ENCODE results near the gene DQX1. TPM values are rescaled to one million over a fixed set of nuclear protein-coding genes. Genes with fewer than 3 reads are reported as not detected.

Gene DQX1, protein sequence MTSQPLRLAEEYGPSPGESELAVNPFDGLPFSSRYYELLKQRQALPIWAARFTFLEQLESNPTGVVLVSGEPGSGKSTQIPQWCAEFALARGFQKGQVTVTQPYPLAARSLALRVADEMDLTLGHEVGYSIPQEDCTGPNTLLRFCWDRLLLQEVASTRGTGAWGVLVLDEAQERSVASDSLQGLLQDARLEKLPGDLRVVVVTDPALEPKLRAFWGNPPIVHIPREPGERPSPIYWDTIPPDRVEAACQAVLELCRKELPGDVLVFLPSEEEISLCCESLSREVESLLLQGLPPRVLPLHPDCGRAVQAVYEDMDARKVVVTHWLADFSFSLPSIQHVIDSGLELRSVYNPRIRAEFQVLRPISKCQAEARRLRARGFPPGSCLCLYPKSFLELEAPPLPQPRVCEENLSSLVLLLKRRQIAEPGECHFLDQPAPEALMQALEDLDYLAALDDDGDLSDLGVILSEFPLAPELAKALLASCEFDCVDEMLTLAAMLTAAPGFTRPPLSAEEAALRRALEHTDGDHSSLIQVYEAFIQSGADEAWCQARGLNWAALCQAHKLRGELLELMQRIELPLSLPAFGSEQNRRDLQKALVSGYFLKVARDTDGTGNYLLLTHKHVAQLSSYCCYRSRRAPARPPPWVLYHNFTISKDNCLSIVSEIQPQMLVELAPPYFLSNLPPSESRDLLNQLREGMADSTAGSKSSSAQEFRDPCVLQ
- polyA plus RNA-seq (2011; rRNA removed): 0.02 TPM in 1 of 2 replicates, not detected in the other
- 0.18 TPM in 1 of 2 replicates, not detected in the other for polyA minus RNA-seq (2011; rRNA and poly(A)+ RNA removed)

GRCh38 chr2:74525717-74526648 lies at the start of gene DQX1:
TSS of gene DQX1 (minus strand) at chr2:74526231. CDS start at chr2:74525729, 502 bp downstream.
- TF ChIP-seq CTCF (IDR thresholded peaks at IDR 0.05; ENCODE audit: low read depth, low read length): no peak
- Histone ChIP-seq H3K27ac (ENCODE audit: low read depth, low read length) (no peak within 1 kb of the TSS), H3K27me3 (ENCODE audit: control insufficient read depth, insufficient read depth, low read length) (peaks cover 13% of the 10 kb centered on the region), H3K4me3 (ENCODE audit: low read depth, low read length) (no peak within 1 kb of the TSS), H3K9me3 (ENCODE audit: control insufficient read depth, insufficient read depth, low read length) (peaks cover 10% of the 10 kb centered on the region; the same call in 1 of the 2 replicates)
- DNase-seq (ENCODE audit: low read depth, low spot score): no peak
- POLR2A ChIA-PET: interaction anchor here (0.9 kb wide), 1 partner anchor 15 kb away, joined by 8 read pairs; no protein-coding TSS in a partner anchor
- CTCF ChIA-PET: no interaction called here

- Histone ChIP-seq H3K4me3 (ENCODE audit: low read depth, low read length) (no peak overlapping the region), H3K27me3 (ENCODE audit: control insufficient read depth, insufficient read depth, low read length) (no peaks in the 10 kb centered on the region), H3K27ac (ENCODE audit: low read depth, low read length) (no peak overlapping the region), H3K9me3 (ENCODE audit: control insufficient read depth, insufficient read depth, low read length) (no peaks in the 10 kb centered on the region)
- ChIA-PET CTCF (interaction anchor here (1.5 to 4.1 kb wide), 2 partner anchors 11 to 240 kb away, joined by 3 to 27 read pairs; no protein-coding TSS in a partner anchor), POLR2A (interaction anchor here (1.0 to 2.0 kb wide), 3 partner anchors 11 to 21 kb away, joined by 3 to 7 read pairs (median 4); no protein-coding TSS in a partner anchor)
- TF ChIP-seq CTCF (IDR thresholded peaks at IDR 0.05; ENCODE audit: low read depth, low read length): no peak
- no peak for DNase-seq (ENCODE audit: low read depth, low spot score)
Observed at GRCh38 chr2:74575320-74575719, 49.3 kb upstream of the DQX1 start.

DNA sequence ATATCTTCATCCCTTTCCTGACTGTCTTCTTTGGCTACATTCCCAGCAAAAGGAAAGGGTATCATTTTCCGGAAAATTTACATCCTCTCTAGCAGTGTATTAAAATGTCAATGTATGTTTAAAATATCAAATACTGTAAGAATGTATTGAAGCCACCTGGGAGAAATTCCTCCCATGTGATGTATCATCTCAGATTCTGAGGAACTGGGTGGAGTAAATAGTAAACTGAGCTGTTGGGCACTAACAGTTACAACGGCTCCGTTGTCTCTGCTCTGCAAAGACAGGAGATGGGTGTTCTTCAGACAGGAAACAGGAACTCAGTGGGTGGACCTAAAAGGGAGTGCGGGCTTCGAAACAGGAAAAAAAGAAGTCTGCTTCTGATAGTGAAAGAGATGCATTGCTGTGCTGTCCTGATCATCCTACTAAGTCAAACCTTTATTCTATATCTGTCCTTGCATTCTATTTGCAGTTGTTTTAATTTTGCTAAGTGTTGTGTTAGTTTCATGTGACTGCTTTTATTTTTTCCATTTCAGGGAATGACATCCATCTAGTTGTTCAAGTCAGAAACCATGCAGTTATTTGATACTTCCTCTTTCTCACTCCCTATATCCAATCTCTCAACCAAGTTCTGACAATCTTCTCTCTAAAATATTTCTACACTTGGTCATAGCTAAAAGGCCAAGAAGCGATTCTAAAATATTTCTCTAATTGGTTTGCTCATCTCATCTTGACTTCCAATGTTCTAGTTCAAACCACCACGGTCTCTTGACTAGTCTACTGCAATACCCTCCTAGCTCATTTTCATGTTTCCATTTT lies 47.9 kb upstream of the DQX1 start:
- CTCF ChIA-PET: interaction anchor here (0.7 to 4.1 kb wide), 2 partner anchors 8 to 13 kb away, joined by 5 to 27 read pairs; no protein-coding TSS in a partner anchor
- peak; percentile 68 for DNase-seq (ENCODE audit: low read depth, low spot score)
- Histone ChIP-seq H3K4me3 (ENCODE audit: low read depth, low read length) (peak overlapping the region; percentile 14; the same call in 1 of the 2 replicates), H3K27me3 (ENCODE audit: control insufficient read depth, insufficient read depth, low read length) (no peaks in the 10 kb centered on the region), H3K9me3 (ENCODE audit: control insufficient read depth, insufficient read depth, low read length) (no peaks in the 10 kb centered on the region), H3K27ac (ENCODE audit: low read depth, low read length) (peak overlapping the region; percentile 49)
- POLR2A ChIA-PET: interaction anchor here (0.8 to 2.0 kb wide), 3 partner anchors 10 to 68 kb away, joined by 3 to 8 read pairs (median 3); no protein-coding TSS in a partner anchor
- TF ChIP-seq CTCF (IDR thresholded peaks at IDR 0.05; ENCODE audit: low read depth, low read length): no peak

- H3K4me3 ChIP-seq (ENCODE audit: low read depth, low read length): no peak overlapping the region
- DNase-seq (ENCODE audit: low read depth, low spot score): no peak
- H3K9me3 ChIP-seq (ENCODE audit: control insufficient read depth, insufficient read depth, low read length): no peaks in the 10 kb centered on the region
- no peaks in the 10 kb centered on the region for H3K27me3 ChIP-seq (ENCODE audit: control insufficient read depth, insufficient read depth, low read length)
- ChIA-PET POLR2A (no interaction called here), CTCF (no interaction called here)
- TF ChIP-seq CTCF (IDR thresholded peaks at IDR 0.05; ENCODE audit: low read depth, low read length): 0 out of 2 replicates have a peak, but pooled peaks have one; percentile 11
- H3K27ac ChIP-seq (ENCODE audit: low read depth, low read length): no peak overlapping the region
Observed at GRCh38 chr2:74572178-74572925, 46.3 kb upstream of the DQX1 start.
